Nephron progenitor cell (in vitro differentiated cells): ENCODE measurements around the gene SPN.

Experiments used
- DNase-seq: peaks from one replicate; pipeline ENCODE4 v3.0.0; 2021
- H3K27ac Mint-ChIP-seq: 2 replicates; pipeline ENCODE4 v1.8.0; 2021; ENCODE audit warnings: mild to moderate bottlenecking, moderate library complexity, mixed read lengths
- H3K27me3 Mint-ChIP-seq: 2 replicates; pipeline ENCODE4 v1.8.0; 2021; ENCODE audit warnings: mild to moderate bottlenecking, low read depth, mixed read lengths; ENCODE audit not compliant: poor library complexity
- H3K36me3 Mint-ChIP-seq: 2 replicates; pipeline ENCODE4 v1.8.0; 2021; ENCODE audit warnings: low read depth, mixed read lengths
- H3K4me1 Mint-ChIP-seq: 2 replicates; pipeline ENCODE4 v1.8.0; 2021; ENCODE audit warnings: mixed read lengths
- H3K4me3 Mint-ChIP-seq: 2 replicates; pipeline ENCODE4 v1.8.0; 2021; ENCODE audit warnings: mild to moderate bottlenecking, moderate library complexity, mixed read lengths
- H3K9me3 Mint-ChIP-seq: 2 replicates; pipeline ENCODE4 v1.8.0; 2021; ENCODE audit warnings: mild to moderate bottlenecking, moderate library complexity, mixed read lengths
- CTCF ChIP-seq: fragments of 200-600 bp; sonication (generic); IDR thresholded peaks from 2 replicates; pipeline ENCODE4 v1.5.0; 2021; ENCODE audit warnings: antibody characterized with exemption

Gene SPN

GRCh38 chr16:29714972-29715371 lies 51.9 kb downstream of the SPN start:
- peaks cover 4% of the 10 kb centered on the region for H3K27me3 Mint-ChIP-seq

GRCh38 chr16:29717113-29717512 lies 54.1 kb downstream of the SPN start:
- H3K9me3 Mint-ChIP-seq, result peaks cover 8% of the 10 kb centered on the region
- no peak for DNase-seq
- TF ChIP-seq CTCF, result no peak
- H3K27ac Mint-ChIP-seq, result no peak overlapping the region
- H3K36me3 Mint-ChIP-seq, result no peaks in the 10 kb centered on the region
- peaks cover 27% of the 10 kb centered on the region for H3K4me1 Mint-ChIP-seq
- H3K27me3 Mint-ChIP-seq, result no peaks in the 10 kb centered on the region
- no peak overlapping the region for H3K4me3 Mint-ChIP-seq

More at GRCh38 chr16:29714972-29715371, 51.9 kb downstream of the SPN start:
- H3K4me3 Mint-ChIP-seq, result no peak overlapping the region
- peaks cover 30% of the 10 kb centered on the region for H3K4me1 Mint-ChIP-seq
- DNase-seq, result no peak
- no peak for TF ChIP-seq CTCF
- peaks cover 5% of the 10 kb centered on the region for H3K36me3 Mint-ChIP-seq
- peaks cover 16% of the 10 kb centered on the region for H3K9me3 Mint-ChIP-seq
- no peak overlapping the region for H3K27ac Mint-ChIP-seq

- no peak for TF ChIP-seq CTCF
- no peak overlapping the region for H3K27ac Mint-ChIP-seq
- no peaks in the 10 kb centered on the region for H3K27me3 Mint-ChIP-seq
- H3K9me3 Mint-ChIP-seq, result peaks cover 8% of the 10 kb centered on the region
- H3K36me3 Mint-ChIP-seq, result no peaks in the 10 kb centered on the region
- peaks cover 25% of the 10 kb centered on the region for H3K4me1 Mint-ChIP-seq
- no peak overlapping the region for H3K4me3 Mint-ChIP-seq
- no peak for DNase-seq
Measured at GRCh38 chr16:29719063-29719462, 56.0 kb downstream of the SPN start.
